Gastroesophageal sphincter (tissue), 4 donors: ENCODE measurements around the gene MGRN1. TPM values are rescaled to one million over a fixed set of nuclear protein-coding genes. Genes with fewer than 3 reads are reported as not detected.

Experiments used
- ATAC-seq: fragments of 150-250 bp; one replicate; pipeline ENCODE4 v1.9.1; 2016; ENCODE audit warnings: mild to moderate bottlenecking, moderate library complexity
- H3K27ac ChIP-seq, 4 donors: fragments of 200-600 bp; sonication (generic) in 3 of 4; 1 replicate in 3 of 4; 2 replicates in 1 of 4; pipeline ENCODE4 v1.5.1; 2016 to 2019
- H3K27me3 ChIP-seq: fragments of 200-600 bp; sonication (generic); one replicate; pipeline ENCODE4 v1.5.1; 2019
- H3K36me3 ChIP-seq, 2 donors: fragments of 200-600 bp; sonication (generic); one replicate each; pipeline ENCODE4 v1.5.1; 2019; ENCODE audit warnings: control low read depth in 1 of 2
- H3K4me1 ChIP-seq, 3 donors: fragments of 200-600 bp; sonication (generic); 1 replicate in 2 of 3; 2 replicates in 1 of 3; pipeline ENCODE4 v1.5.1; 2016 to 2019; ENCODE audit warnings: control low read depth in 2 of 3
- H3K4me3 ChIP-seq, 2 donors: fragments of 200-600 bp; sonication (generic); one replicate each; pipeline ENCODE4 v1.5.1; 2019; ENCODE audit warnings: mild to moderate bottlenecking in 1 of 2, moderate library complexity in 1 of 2
- H3K9me3 ChIP-seq, 3 donors: fragments of 200-600 bp; sonication (generic); one replicate each; pipeline ENCODE4 v1.5.1; 2017 to 2019; ENCODE audit warnings: control low read depth in 2 of 3
- CTCF ChIP-seq, 4 experiments: fragments of 200-600 bp in 2 of 4; fragments of 450-650 bp in 2 of 4; sonication (generic) in 1 of 4; IDR thresholded peaks; one replicate each; pipeline ENCODE4 v1.5.1; 2017 to 2019; ENCODE audit warnings: antibody characterized with exemption in 4 of 4, mild to moderate bottlenecking in 2 of 4, moderate library complexity in 2 of 4
- EP300 ChIP-seq: sonication (generic); formaldehyde crosslinking; IDR thresholded peaks from one replicate; pipeline ENCODE4 v1.6.1; 2017; ENCODE audit warnings: antibody characterized with exemption, mild to moderate bottlenecking
- POLR2A ChIP-seq, 2 donors: fragments of 450-650 bp; IDR thresholded peaks; one replicate each; pipeline ENCODE4 v1.6.1; 2017; ENCODE audit warnings: antibody characterized with exemption in 2 of 2, mild to moderate bottlenecking in 2 of 2, moderate library complexity in 1 of 2
- POLR2AphosphoS5 ChIP-seq: sonication (generic); formaldehyde crosslinking; IDR thresholded peaks from one replicate; pipeline ENCODE4 v1.6.1; 2017; ENCODE audit warnings: antibody characterized with exemption
- WGBS, 2 donors: methylation state at CpG; one replicate each; pipeline ENCODE4 v1.1.5; 2018; ENCODE audit warnings: low coverage in 1 of 2; 5-methylcytosine and 5-hydroxymethylcytosine counted together
- total RNA-seq, 4 donors: library from RNA; depleted of rRNA; stranded (reverse); fragments of >200 nt; gene quantifications; one replicate each; pipeline ENCODE4 v1.1.0, GENCODE V29; 2016

MGRN1 gene
- total RNA-seq, 4 donors from 2014 or later = 29.2 to 67.0 (median 40.5) TPM

GRCh38 chr16:4639899-4640509 is 15.4 kb downstream of the MGRN1 start:
- Histone ChIP-seq H3K27ac (no peak overlapping the region), H3K9me3 (no peaks in the 10 kb centered on the region), H3K27me3 (no peaks in the 10 kb centered on the region), H3K4me3 (no peak overlapping the region), H3K4me1 (peaks cover 0 to 44% (median 0%) of the 10 kb centered on the region in 3 donors), H3K36me3 (peaks cover 0 to 13% of the 10 kb centered on the region in 2 donors)
- TF ChIP-seq CTCF (IDR thresholded peaks at IDR 0.05) (no peak), EP300 (no peak), POLR2AphosphoS5 (no peak)
- WGBS, 2 donors = 95% methylated on average over 4 of the region's 27 CpGs; no CpG with 5 or more reads in 1 of the 2 donors
- ATAC-seq = no peak

GRCh38 chr16:4640572-4641305 is 16.1 kb downstream of the MGRN1 start:
- H3K9me3 ChIP-seq = no peaks in the 10 kb centered on the region
- peaks cover 0 to 17% of the 10 kb centered on the region in 2 donors for H3K36me3 ChIP-seq
- ATAC-seq = no peak
- H3K4me3 ChIP-seq = no peak overlapping the region
- no peak overlapping the region for H3K27ac ChIP-seq
- 69 to 91% methylated on average over 6 to 10 of the region's 19 CpGs for WGBS, 2 donors
- peaks cover 0 to 44% (median 0%) of the 10 kb centered on the region in 3 donors for H3K4me1 ChIP-seq
- TF ChIP-seq CTCF (IDR thresholded peaks at IDR 0.05) (no peak), POLR2AphosphoS5 (no peak), POLR2A (IDR thresholded peaks at IDR 0.05) (no peak), EP300 (no peak)
- H3K27me3 ChIP-seq = no peaks in the 10 kb centered on the region

- H3K9me3 ChIP-seq = no peaks in the 10 kb centered on the region
- H3K27ac ChIP-seq = no peak overlapping the region
- no peak for ATAC-seq
- peaks cover 0 to 12% of the 10 kb centered on the region in 2 donors for H3K36me3 ChIP-seq
- TF ChIP-seq POLR2AphosphoS5 = no peak
- no peak for TF ChIP-seq CTCF (IDR thresholded peaks at IDR 0.05)
- no peak for TF ChIP-seq POLR2A (IDR thresholded peaks at IDR 0.05)
- no peak for TF ChIP-seq EP300
- peaks cover 0 to 41% (median 0%) of the 10 kb centered on the region in 3 donors for H3K4me1 ChIP-seq
- H3K27me3 ChIP-seq = no peaks in the 10 kb centered on the region
- H3K4me3 ChIP-seq = no peak overlapping the region
- WGBS, 2 donors = 70 to 83% methylated on average over 1 to 2 of the region's 5 CpGs
These were observed 16.7 kb downstream of the MGRN1 start for GRCh38 chr16:4641306-4641687.

- no peak for ATAC-seq
These were observed 17.3 kb downstream of the MGRN1 start for GRCh38 chr16:4641895-4642294.

More at GRCh38 chr16:4641895-4642294, 17.3 kb downstream of the MGRN1 start:
- Histone ChIP-seq H3K9me3 (no peaks in the 10 kb centered on the region), H3K4me3 (no peak overlapping the region), H3K36me3 (peaks cover 0 to 16% of the 10 kb centered on the region in 2 donors), H3K4me1 (peaks cover 0 to 39% (median 0%) of the 10 kb centered on the region in 3 donors), H3K27ac (no peak overlapping the region), H3K27me3 (no peaks in the 10 kb centered on the region)
- TF ChIP-seq POLR2AphosphoS5 (no peak), POLR2A (IDR thresholded peaks at IDR 0.05) (no peak), EP300 (no peak), CTCF (IDR thresholded peaks at IDR 0.05) (no peak)
- whole genome bisulfite sequencing, 2 donors = 83% methylated on average over 13 of the region's 14 CpGs; no CpG with 5 or more reads in 1 of the 2 donors
